Testis (tissue), 3 donors: ENCODE results near the gene FBLN1. TPM values are rescaled to one million over a fixed set of nuclear protein-coding genes. Genes with fewer than 3 reads are reported as not detected.
"Not testable (repeated sequence)": the region's sequence is repeated elsewhere in the genome, so short reads cannot be mapped to it uniquely, and the experiment has no call there.

Experiments used
- DNase-seq: peaks from one replicate; pipeline ENCODE4 v3.0.0-alpha.2; 2019
- H3K27ac ChIP-seq, 2 donors: fragments of 200-600 bp; sonication (generic); one replicate each; pipeline ENCODE4 v1.5.1; 2019
- H3K27me3 ChIP-seq: fragments of 200-600 bp; sonication (generic); one replicate; pipeline ENCODE4 v1.5.1; 2019
- H3K36me3 ChIP-seq: fragments of 200-600 bp; sonication (generic); one replicate; pipeline ENCODE4 v1.5.1; 2017; ENCODE audit warnings: low read depth; ENCODE audit errors: missing control alignments
- H3K4me1 ChIP-seq: fragments of 200-600 bp; sonication (generic); one replicate; pipeline ENCODE4 v1.5.1; 2019
- H3K4me3 ChIP-seq, 2 donors: fragments of 200-600 bp; sonication (generic); one replicate each; pipeline ENCODE4 v1.5.1; 2017 to 2019
- H3K9me3 ChIP-seq: fragments of 200-600 bp; sonication (generic); one replicate; pipeline ENCODE4 v1.5.1; 2017
- CTCF ChIP-seq, 3 experiments: fragments of 450-650 bp in 2 of 3; fragments of 200-600 bp in 1 of 3; sonication (generic) in 1 of 3; IDR thresholded peaks; one replicate each; pipeline ENCODE4 v1.5.1; 2016 to 2019; ENCODE audit warnings: antibody characterized with exemption in 3 of 3, mild to moderate bottlenecking in 2 of 3, moderate library complexity in 1 of 3
- POLR2A ChIP-seq: fragments of 450-650 bp; IDR thresholded peaks from one replicate; pipeline ENCODE4 v1.6.1; 2017; ENCODE audit warnings: antibody characterized with exemption, mild to moderate bottlenecking, moderate library complexity
- WGBS, 2 donors: methylation state at CpG; one replicate each; pipeline ENCODE4 v1.1.5; 2018; 5-methylcytosine and 5-hydroxymethylcytosine counted together
- intact Hi-C: fragments of 100-400 bp; cut with DNase I; formaldehyde crosslinking; loops from one replicate; pipeline ENCODE4 v1.15.1; 2023; ENCODE audit warnings: low total_unique reads
- polyA plus RNA-seq: library from polyadenylated mRNA; stranded (reverse); fragments of 350-450 nt; fragmentation: Illumina TruSeq; extraction: RNeasy Lipid Tissue Mini Kit (QIAGEN cat#74804); gene quantifications from one replicate; pipeline ENCODE4 v1.2.3, GENCODE V29; 2014; ENCODE audit warnings: low read depth, low replicate concordance; ENCODE audit not compliant: insufficient read depth
- total RNA-seq, 2 donors: library from RNA; depleted of rRNA; stranded (reverse); fragments of >200 nt; gene quantifications; one replicate each; pipeline ENCODE4 v1.2.3, GENCODE V29; 2016

The FBLN1 gene
- total and polyA plus RNA-seq, 3 donors from 2014 or later: 32.4 to 154 (median 42.2) TPM

- Histone ChIP-seq H3K4me3 (no peak overlapping the region), H3K4me1 (no peaks in the 10 kb centered on the region), H3K9me3 (no peaks in the 10 kb centered on the region), H3K36me3 (no peaks in the 10 kb centered on the region), H3K27me3 (no peaks in the 10 kb centered on the region), H3K27ac (no peak overlapping the region)
- no peak for TF ChIP-seq CTCF (IDR thresholded peaks at IDR 0.05)
- TF ChIP-seq POLR2A: no peak
- 70 to 72% methylated on average over 4 of the region's 4 CpGs for WGBS, 2 donors
- DNase-seq: no peak
- intact Hi-C loops: no loop called here
These were observed 35.6 kb downstream of the FBLN1 start for GRCh38 chr22:45538281-45538680.

GRCh38 chr22:45540122-45540521 is 37.4 kb downstream of the FBLN1 start:
- WGBS, 2 donors: 78 to 95% methylated on average over 7 to 8 of the region's 8 CpGs
- TF ChIP-seq POLR2A (no peak), CTCF (IDR thresholded peaks at IDR 0.05) (no peak)
- H3K4me1 ChIP-seq: no peaks in the 10 kb centered on the region
- H3K4me3 ChIP-seq: no peak overlapping the region
- no peaks in the 10 kb centered on the region for H3K27me3 ChIP-seq
- H3K27ac ChIP-seq: no peak overlapping the region
- no peaks in the 10 kb centered on the region for H3K36me3 ChIP-seq
- no peak for DNase-seq
- intact Hi-C loops: loop anchor here (10.0 kb wide), 1 partner anchor 265 kb away; no protein-coding TSS in a partner anchor
- H3K9me3 ChIP-seq: no peaks in the 10 kb centered on the region

GRCh38 chr22:45541382-45541979 is 38.8 kb downstream of the FBLN1 start:
- no peak for TF ChIP-seq POLR2A
- no peak for TF ChIP-seq CTCF (IDR thresholded peaks at IDR 0.05)
- Histone ChIP-seq H3K36me3 (no peaks in the 10 kb centered on the region), H3K9me3 (no peaks in the 10 kb centered on the region), H3K4me3 (no peak overlapping the region), H3K4me1 (no peaks in the 10 kb centered on the region), H3K27me3 (no peaks in the 10 kb centered on the region), H3K27ac (no peak overlapping the region)
- intact Hi-C loops: loop anchor here (10.0 kb wide), 1 partner anchor 267 kb away; no protein-coding TSS in a partner anchor
- WGBS, 2 donors: 93 to 97% methylated on average over 6 to 7 of the region's 7 CpGs
- DNase-seq: no peak

- Histone ChIP-seq H3K4me1 (no peaks in the 10 kb centered on the region), H3K36me3 (no peaks in the 10 kb centered on the region), H3K4me3 (no peak overlapping the region), H3K27ac (no peak overlapping the region), H3K9me3 (no peaks in the 10 kb centered on the region), H3K27me3 (no peaks in the 10 kb centered on the region)
- DNase-seq: no peak
- TF ChIP-seq CTCF (IDR thresholded peaks at IDR 0.05): no peak
- WGBS, 2 donors: 91 to 99% methylated on average over 9 to 18 of the region's 19 CpGs
- intact Hi-C loops: loop anchor here (10.0 kb wide), 1 partner anchor 267 kb away; no protein-coding TSS in a partner anchor
These were observed 39.4 kb downstream of the FBLN1 start for GRCh38 chr22:45542001-45542520.

GRCh38 chr22:45542736-45543135 is 40.1 kb downstream of the FBLN1 start:
- H3K27me3 ChIP-seq, H3K9me3 ChIP-seq, DNase-seq, H3K4me3 ChIP-seq, H3K36me3 ChIP-seq, H3K27ac ChIP-seq, H3K4me1 ChIP-seq: not testable (repeated sequence)
- intact Hi-C loops: loop anchor here (10.0 kb wide), 1 partner anchor 268 kb away; no protein-coding TSS in a partner anchor
- 94 to 100% methylated on average over 3 to 13 of the region's 13 CpGs for WGBS, 2 donors
